H9 (cell line): ENCODE data around the gene PRPF18. TPM values are rescaled to one million over a fixed set of nuclear protein-coding genes. Genes with fewer than 3 reads are reported as not detected.

Experiments
- DNase-seq: peaks from one replicate; pipeline ENCODE4 v3.0.0-alpha.2; 2017
- H2AFZ ChIP-seq: one replicate; pipeline ENCODE4 v1.6.1; 2013; ENCODE audit warnings: mild to moderate bottlenecking, low read length, control low read depth, moderate library complexity
- H2AK5ac ChIP-seq: 2 replicates; pipeline ENCODE4 v1.6.1; 2013; ENCODE audit warnings: low read length, control low read depth, mixed read lengths; ENCODE audit not compliant: insufficient read length
- H2BK120ac ChIP-seq: one replicate; pipeline ENCODE4 v1.6.1; 2013; ENCODE audit warnings: low read depth, mild to moderate bottlenecking, low read length, control low read depth, inconsistent platforms; ENCODE audit not compliant: poor library complexity, severe bottlenecking
- H2BK12ac ChIP-seq: 2 replicates; pipeline ENCODE4 v1.6.1; 2013; ENCODE audit warnings: low read length, control low read depth, mixed read lengths, low read depth; ENCODE audit not compliant: insufficient read length
- H2BK15ac ChIP-seq: 2 replicates; pipeline ENCODE4 v1.6.1; 2013; ENCODE audit warnings: low read depth, low read length, control low read depth
- H2BK20ac ChIP-seq: one replicate; pipeline ENCODE4 v1.6.1; 2013; ENCODE audit warnings: low read depth, mild to moderate bottlenecking, low read length, control low read depth, inconsistent platforms; ENCODE audit not compliant: poor library complexity, severe bottlenecking
- H2BK5ac ChIP-seq: 2 replicates; pipeline ENCODE4 v1.6.1; 2013; ENCODE audit warnings: low read length, control low read depth, mixed read lengths; ENCODE audit not compliant: insufficient read length
- H3K14ac ChIP-seq: 2 replicates; pipeline ENCODE4 v1.6.1; 2013; ENCODE audit warnings: low read length, control low read depth; ENCODE audit not compliant: insufficient read depth
- H3K18ac ChIP-seq: 2 replicates; pipeline ENCODE4 v1.6.1; 2013; ENCODE audit warnings: low read depth, mild to moderate bottlenecking, mixed read lengths, low read length, control low read depth; ENCODE audit not compliant: insufficient read length
- H3K23ac ChIP-seq: 2 replicates; pipeline ENCODE4 v1.6.1; 2013; ENCODE audit warnings: low read length, control low read depth, mixed read lengths, low read depth; ENCODE audit not compliant: insufficient read length
- H3K23me2 ChIP-seq: 2 replicates; pipeline ENCODE4 v1.6.1; 2013; ENCODE audit warnings: low read depth, mild to moderate bottlenecking, mixed read lengths, low read length, control low read depth; ENCODE audit not compliant: insufficient read length, poor library complexity, severe bottlenecking
- H3K27ac ChIP-seq: 2 replicates; pipeline ENCODE4 v1.5.1; 2013; ENCODE audit warnings: low read length, control low read depth, mixed read lengths, low read depth; ENCODE audit not compliant: insufficient read length
- H3K27me3 ChIP-seq: 2 replicates; pipeline ENCODE4 v1.6.1; 2013; ENCODE audit warnings: low read length, control low read depth, inconsistent platforms; ENCODE audit not compliant: insufficient read depth
- H3K4ac ChIP-seq: 2 replicates; pipeline ENCODE4 v1.6.1; 2013; ENCODE audit warnings: low read depth, mild to moderate bottlenecking, control low read depth, inconsistent platforms, low read length, moderate library complexity
- H3K4me1 ChIP-seq: 2 replicates; pipeline ENCODE4 v1.6.1; 2013; ENCODE audit warnings: low read length, control low read depth, inconsistent platforms; ENCODE audit not compliant: insufficient read depth
- H3K4me2 ChIP-seq: 2 replicates; pipeline ENCODE4 v1.6.1; 2013; ENCODE audit warnings: low read length, control low read depth, mixed read lengths; ENCODE audit not compliant: insufficient read length, insufficient read depth
- H3K56ac ChIP-seq: 2 replicates; pipeline ENCODE4 v1.6.1; 2013; ENCODE audit warnings: low read depth, mild to moderate bottlenecking, mixed read lengths, low read length, control low read depth; ENCODE audit not compliant: insufficient read length
- H3K79me1 ChIP-seq: 2 replicates; pipeline ENCODE4 v1.6.1; 2013; ENCODE audit warnings: low read depth, mild to moderate bottlenecking, moderate library complexity, low read length, control low read depth, inconsistent platforms; ENCODE audit not compliant: insufficient read depth, poor library complexity, severe bottlenecking
- H3K79me2 ChIP-seq: 2 replicates; pipeline ENCODE4 v1.6.1; 2013; ENCODE audit warnings: low read length, control low read depth, inconsistent platforms; ENCODE audit not compliant: insufficient read depth
- H3K9ac ChIP-seq: 2 replicates; pipeline ENCODE4 v1.6.1; 2013; ENCODE audit warnings: low read length, control low read depth, mixed read lengths; ENCODE audit not compliant: insufficient read length; ENCODE audit errors: extremely low read depth
- H3K9me3 ChIP-seq: one replicate; pipeline ENCODE4 v1.6.1; 2013; ENCODE audit warnings: low read depth, low read length, inconsistent platforms; ENCODE audit not compliant: control insufficient read depth
- H3T11ph ChIP-seq: one replicate; pipeline ENCODE4 v1.6.1; 2013; ENCODE audit warnings: mild to moderate bottlenecking, low read length, control low read depth, inconsistent platforms
- H4K20me1 ChIP-seq: one replicate; pipeline ENCODE4 v1.6.1; 2013; ENCODE audit not compliant: control insufficient read depth, insufficient read length, insufficient read depth
- H4K5ac ChIP-seq: 2 replicates; pipeline ENCODE4 v1.6.1; 2013; ENCODE audit warnings: low read depth, mild to moderate bottlenecking, mixed read lengths, low read length, control low read depth; ENCODE audit not compliant: insufficient read length
- H4K8ac ChIP-seq: replicated peaks from 2 replicates; pipeline ENCODE4 v1.6.1; 2013; ENCODE audit warnings: low read length, control low read depth, mixed read lengths, low read depth; ENCODE audit not compliant: insufficient read length
- H4K91ac ChIP-seq: 2 replicates; pipeline ENCODE4 v1.6.1; 2013; ENCODE audit warnings: low read depth, mild to moderate bottlenecking, moderate library complexity, mixed read lengths, low read length, control low read depth; ENCODE audit not compliant: insufficient read length
- H3K27ac Mint-ChIP-seq, 3 experiments: 2 replicates in 2 of 3; 3 replicates in 1 of 3; pipeline ENCODE4 v1.8.0; 2020 to 2021; ENCODE audit warnings: mixed read lengths in 3 of 3, mild to moderate bottlenecking in 1 of 3, moderate library complexity in 1 of 3
- H3K27me3 Mint-ChIP-seq: 2 replicates; pipeline ENCODE4 v1.8.0; 2021; ENCODE audit warnings: low read depth, mild to moderate bottlenecking, moderate library complexity, mixed read lengths
- H3K36me3 Mint-ChIP-seq, 3 experiments: 2 replicates in 2 of 3; 3 replicates in 1 of 3; pipeline ENCODE4 v1.8.0; 2020 to 2021; ENCODE audit warnings: low read depth in 3 of 3, mixed read lengths in 3 of 3; ENCODE audit not compliant: insufficient read depth in 1 of 3
- H3K4me1 Mint-ChIP-seq, 2 experiments: 2 replicates each; pipeline ENCODE4 v1.8.0; 2020; ENCODE audit warnings: mixed read lengths in 2 of 2
- H3K4me3 Mint-ChIP-seq, 2 experiments: 2 replicates in 1 of 2; 3 replicates in 1 of 2; pipeline ENCODE4 v1.8.0; 2020 to 2021; ENCODE audit warnings: mild to moderate bottlenecking in 2 of 2, mixed read lengths in 2 of 2, moderate library complexity in 1 of 2
- H3K9me3 Mint-ChIP-seq, 2 experiments: 2 replicates in 1 of 2; 3 replicates in 1 of 2; pipeline ENCODE4 v1.8.0; 2020; ENCODE audit warnings: mild to moderate bottlenecking in 2 of 2, mixed read lengths in 2 of 2, moderate library complexity in 1 of 2
- WGBS: extraction: QIAGEN DNeasy Blood & Tissue Kit; methylation state at CpG from one replicate; pipeline ENCODE4 v1.1.7; 2013; ENCODE audit warnings: missing lambda C conversion rate, low lambda C conversion rate, mixed read lengths; ENCODE audit not compliant: insufficient read length; ENCODE audit errors: extremely low coverage; 5-methylcytosine and 5-hydroxymethylcytosine counted together
- total RNA-seq: library from RNA; stranded (reverse); gene quantifications from 2 replicates; pipeline ENCODE4 v1.2.1, GENCODE V29; 2021
- TF ChIP-seq, protein P1 (sequence below): fragments of 200-600 bp; sonication (generic); conservative IDR thresholded peaks from 3 replicates; pipeline ENCODE4 v1.8.0; 2021; ENCODE audit warnings: antibody characterized with exemption, mild to moderate bottlenecking

Gene PRPF18
- total RNA-seq, 1 experiment from 2014 or later: 17.1 TPM

DNA sequence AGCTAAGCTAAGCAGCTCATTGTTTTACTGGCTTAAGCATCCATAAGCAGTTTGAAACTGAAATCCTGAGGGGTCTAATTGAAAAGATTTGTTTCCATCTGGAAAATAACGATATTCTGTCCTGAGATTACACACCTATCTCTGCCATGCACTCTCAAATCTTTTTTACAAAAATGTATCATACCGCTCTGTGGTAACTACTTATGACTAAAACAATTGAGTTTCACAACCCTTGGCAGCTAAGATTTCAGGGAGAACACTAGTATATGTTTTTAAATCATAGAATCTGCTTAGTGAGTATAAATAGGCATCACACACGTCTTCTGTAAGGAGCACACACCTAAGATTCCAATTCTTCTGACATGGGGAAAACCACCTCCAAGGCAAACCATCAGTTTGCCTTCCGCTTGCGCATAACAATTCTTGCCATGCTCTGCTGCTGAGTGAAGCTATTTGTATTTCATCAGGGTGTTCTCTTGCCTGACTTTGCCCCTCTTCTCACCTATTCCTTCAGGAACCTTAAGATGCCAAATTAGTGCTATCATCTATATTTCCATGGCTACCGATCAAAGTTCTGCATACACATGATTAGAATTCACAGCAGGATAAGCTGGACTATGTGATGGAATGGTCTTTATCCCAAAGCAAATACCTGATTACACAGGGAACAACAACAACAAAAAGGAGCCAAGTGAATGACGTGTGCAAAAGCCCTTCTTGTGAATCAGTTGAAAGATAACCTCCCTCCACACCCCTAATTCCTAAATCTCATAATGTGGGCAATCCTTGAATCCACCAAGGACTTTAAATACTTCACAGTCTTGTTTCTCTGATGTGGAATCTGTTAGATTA is 40.9 kb downstream of the PRPF18 start:
- no peaks in the 10 kb centered on the region for H3K9me3 Mint-ChIP-seq
- Histone ChIP-seq H2BK12ac (no peak overlapping the region), H2BK15ac (no peak overlapping the region), H3K4me2 (no peak overlapping the region), H3K79me2 (no peaks in the 10 kb centered on the region), H4K20me1 (no peaks in the 10 kb centered on the region), H3K4me1 (peaks cover 5% of the 10 kb centered on the region; the same call in 1 of the 2 replicates), H3K56ac (no peak overlapping the region), H3K14ac (no peak overlapping the region), H3K23ac (no peak overlapping the region), H4K8ac (no peak overlapping the region), H3K27ac (no peak overlapping the region), H2AK5ac (no peak overlapping the region), H3K27me3 (no peaks in the 10 kb centered on the region), H3K4ac (no peak overlapping the region), H3K18ac (no peak overlapping the region), H3K9me3 (no peaks in the 10 kb centered on the region), H3K23me2 (no peaks in the 10 kb centered on the region), H4K5ac (no peak overlapping the region), H3K9ac (no peak overlapping the region), H2AFZ (no peak overlapping the region), H2BK120ac (no peak overlapping the region), H3K79me1 (no peaks in the 10 kb centered on the region), H3T11ph (no peak overlapping the region), H2BK5ac (no peak overlapping the region), H2BK20ac (no peak overlapping the region), H4K91ac (no peak overlapping the region)
- H3K36me3 Mint-ChIP-seq: peaks cover 0 to 6% (median 0%) of the 10 kb centered on the region in 3 experiments; a peak in 1 of 7 replicates
- TF ChIP-seq, protein P1, sequence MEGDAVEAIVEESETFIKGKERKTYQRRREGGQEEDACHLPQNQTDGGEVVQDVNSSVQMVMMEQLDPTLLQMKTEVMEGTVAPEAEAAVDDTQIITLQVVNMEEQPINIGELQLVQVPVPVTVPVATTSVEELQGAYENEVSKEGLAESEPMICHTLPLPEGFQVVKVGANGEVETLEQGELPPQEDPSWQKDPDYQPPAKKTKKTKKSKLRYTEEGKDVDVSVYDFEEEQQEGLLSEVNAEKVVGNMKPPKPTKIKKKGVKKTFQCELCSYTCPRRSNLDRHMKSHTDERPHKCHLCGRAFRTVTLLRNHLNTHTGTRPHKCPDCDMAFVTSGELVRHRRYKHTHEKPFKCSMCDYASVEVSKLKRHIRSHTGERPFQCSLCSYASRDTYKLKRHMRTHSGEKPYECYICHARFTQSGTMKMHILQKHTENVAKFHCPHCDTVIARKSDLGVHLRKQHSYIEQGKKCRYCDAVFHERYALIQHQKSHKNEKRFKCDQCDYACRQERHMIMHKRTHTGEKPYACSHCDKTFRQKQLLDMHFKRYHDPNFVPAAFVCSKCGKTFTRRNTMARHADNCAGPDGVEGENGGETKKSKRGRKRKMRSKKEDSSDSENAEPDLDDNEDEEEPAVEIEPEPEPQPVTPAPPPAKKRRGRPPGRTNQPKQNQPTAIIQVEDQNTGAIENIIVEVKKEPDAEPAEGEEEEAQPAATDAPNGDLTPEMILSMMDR: no peak
- H3K27me3 Mint-ChIP-seq: no peaks in the 10 kb centered on the region
- no CpG with 5 or more reads among the region's 7 CpGs for WGBS
- H3K4me3 Mint-ChIP-seq: no peak overlapping the region
- DNase-seq: no peak
- H3K4me1 Mint-ChIP-seq: peaks cover 6 to 10% of the 10 kb centered on the region in 2 experiments; a peak in 2 of 4 replicates
- no peak overlapping the region for H3K27ac Mint-ChIP-seq
